Psoas muscle (tissue), 8 donors: Measurements from ENCODE around the gene CCT6A. TPM values are rescaled to one million over a fixed set of nuclear protein-coding genes. Genes with fewer than 3 reads are reported as not detected.
"Not testable (repeated sequence)": the region's sequence is repeated elsewhere in the genome, so short reads cannot be mapped to it uniquely, and the experiment has no call there.

Source experiments
- ATAC-seq, 4 donors: fragments of 200-7000 bp; cut with Tn5 transposase; one replicate each; pipeline ENCODE4 v1.9.1; 2020; ENCODE audit warnings: moderate library complexity in 3 of 4, mild to moderate bottlenecking in 2 of 4
- DNase-seq, 2 donors: peaks; one replicate each; pipeline ENCODE4 v3.0.0-alpha.2; 2020
- H3K27ac ChIP-seq: fragments of 200-600 bp; one replicate; pipeline ENCODE4 v1.8.0; 2022
- H3K27me3 ChIP-seq, 3 donors: fragments of 200-600 bp in 1 of 3; one replicate each; pipeline versions ENCODE4 v1.6.1 to v1.8.0; 2013 to 2022; ENCODE audit warnings: low read length in 2 of 3, mild to moderate bottlenecking in 2 of 3, moderate library complexity in 1 of 3; ENCODE audit not compliant: insufficient read depth in 3 of 3
- H3K36me3 ChIP-seq, 2 donors: fragments of 200-600 bp in 1 of 2; one replicate each; pipeline versions ENCODE4 v1.6.1 to v1.8.0; 2013 to 2022; ENCODE audit warnings: low read depth in 1 of 2, mild to moderate bottlenecking in 1 of 2, moderate library complexity in 1 of 2; ENCODE audit not compliant: insufficient read depth in 1 of 2
- H3K4me1 ChIP-seq: fragments of 200-600 bp; one replicate; pipeline ENCODE4 v1.8.0; 2022
- H3K4me3 ChIP-seq: fragments of 200-600 bp; one replicate; pipeline ENCODE4 v1.8.0; 2022; ENCODE audit warnings: mild to moderate bottlenecking
- H3K9me3 ChIP-seq: fragments of 200-600 bp; one replicate; pipeline ENCODE4 v1.8.0; 2022
- CTCF ChIP-seq: fragments of 200-600 bp; IDR thresholded peaks from one replicate; pipeline ENCODE4 v1.8.0; 2022; ENCODE audit warnings: antibody characterized with exemption
- WGBS, 3 donors: extraction: QIAGEN DNeasy Blood & Tissue Kit; methylation state at CpG; one replicate each; pipeline versions ENCODE4 v1.1.6 to v1.1.7; 2013; 5-methylcytosine and 5-hydroxymethylcytosine counted together
- intact Hi-C, 2 donors: fragments of 100-400 bp; cut with DNase I; formaldehyde crosslinking; loops; one replicate each; pipeline versions ENCODE4 v1.11.0 to v1.14.2; 2022
- polyA plus RNA-seq, 3 donors: library from polyadenylated mRNA; stranded (reverse); fragments of 200-250 nt; gene quantifications; one replicate each; pipeline ENCODE4 v1.2.3, GENCODE V29; 2013
- total RNA-seq, 4 donors: library from RNA; stranded (reverse); fragmentation: NEBNext Ultra II Directional in 2 of 4; extraction: Animal tissue kit (Norgen Biotek cat#: 25700) in 2 of 4; gene quantifications; one replicate each; pipeline versions ENCODE4 v1.2.1 to v1.2.4, GENCODE V29; 2021 to 2023
- donor health status: healthy with polysubstance abuse.
- donor health status: DM: no; HTN: no; CAD: no; lungs with moderate emphysema.
- donor health status: Bipolar disorder and iron deficiency.
- donor health status: healthy.
- donor health status: DM: yes; HTN: yes; CAD: no.
- donor health status: DM: no; HTN: no; CAD: no.
- donor health status: DM: no; HTN: no; CAD: no.
- donor health status: DM: yes; HTN: yes; CAD: no.

CCT6A gene
- total and polyA plus RNA-seq, 7 donors: 96.5 to 259 (median 135) TPM

GRCh38 chr7:56033671-56034432 is 17.7 kb upstream of the CCT6A start:
- WGBS, 3 donors: 0 to 2% (median 1%) methylated on average over 27 of the region's 27 CpGs
- Histone ChIP-seq H3K4me3 (peak overlapping the region; percentile 78), H3K4me1 (peaks cover 7% of the 10 kb centered on the region), H3K36me3 (peaks cover 0 to 18% of the 10 kb centered on the region in 2 donors), H3K27ac (peak overlapping the region; percentile 41), H3K9me3 (no peaks in the 10 kb centered on the region), H3K27me3 (no peaks in the 10 kb centered on the region)
- intact Hi-C loops: loop anchor here in 1 of 2 donors (2.0 kb wide), 1 partner anchor 33 kb away; no protein-coding TSS in a partner anchor
- peak; percentile 48 to 59 for DNase-seq
- peak; percentile 70 to 91 (median 87) for ATAC-seq
- peak; percentile 10 for TF ChIP-seq CTCF

- Histone ChIP-seq H3K9me3 (no peaks in the 10 kb centered on the region), H3K27me3 (no peaks in the 10 kb centered on the region), H3K36me3 (peaks cover 0 to 22% of the 10 kb centered on the region in 2 donors), H3K4me1 (no peaks in the 10 kb centered on the region), H3K4me3 (no peak overlapping the region), H3K27ac (no peak overlapping the region)
- TF ChIP-seq CTCF: no peak
- ATAC-seq: no peak
- DNase-seq: no peak
- 80 to 96% (median 86%) methylated on average over 3 of the region's 3 CpGs for WGBS, 3 donors
- intact Hi-C loops: no loop called here
Measured at GRCh38 chr7:56040730-56041129, 10.8 kb upstream of the CCT6A start.

- H3K27ac ChIP-seq, intact Hi-C loops, H3K27me3 ChIP-seq, H3K4me3 ChIP-seq, H3K9me3 ChIP-seq, ATAC-seq, DNase-seq, H3K4me1 ChIP-seq: not testable (repeated sequence)
- peaks cover 0 to 19% of the 10 kb centered on the region in 2 donors for H3K36me3 ChIP-seq
- WGBS, 3 donors: 91 to 94% (median 91%) methylated on average over 2 of the region's 2 CpGs
Measured at GRCh38 chr7:56045758-56046157, 5.8 kb upstream of the CCT6A start.

- H3K9me3 ChIP-seq: no peaks in the 10 kb centered on the region
- TF ChIP-seq CTCF: no peak
- H3K4me3 ChIP-seq: no peak overlapping the region
- H3K27ac ChIP-seq: no peak overlapping the region
- 78 to 83% (median 81%) methylated on average over 5 of the region's 5 CpGs for WGBS, 3 donors
- no peak for ATAC-seq
- intact Hi-C loops: no loop called here
- peaks cover 0 to 13% of the 10 kb centered on the region in 2 donors for H3K36me3 ChIP-seq
- H3K4me1 ChIP-seq: peaks cover 8% of the 10 kb centered on the region
- no peaks in the 10 kb centered on the region for H3K27me3 ChIP-seq
- no peak for DNase-seq
Measured at GRCh38 chr7:56046721-56047445, 4.7 kb upstream of the CCT6A start.

- H3K27me3 ChIP-seq, DNase-seq, ATAC-seq, intact Hi-C loops, H3K27ac ChIP-seq, H3K4me3 ChIP-seq, H3K9me3 ChIP-seq, H3K36me3 ChIP-seq: not testable (repeated sequence)
- H3K4me1 ChIP-seq: peaks cover 11% of the 10 kb centered on the region
- 84 to 88% (median 88%) methylated on average over 11 of the region's 11 CpGs for WGBS, 3 donors
Measured at GRCh38 chr7:56047446-56048116, 4.0 kb upstream of the CCT6A start.
